ENCODE results near the gene PRSS57.

- TF ChIP-seq EZH2 (IDR thresholded peaks at IDR 0.05) (no peak), POLR2AphosphoS5 (IDR thresholded peaks at IDR 0.05; ENCODE audit: borderline replicate concordance, low read depth, low read length) (no peak), FOXP2 (optimal IDR thresholded peaks at IDR 0.05; ENCODE audit: control extremely low read depth, extremely low read length, insufficient read depth) (no peak)
These were observed 36.1 kb downstream of the PRSS57 start for GRCh38 chr19:658916-659839.
